ENCODE results near the gene CDC42EP1.
"Not testable (repeated sequence)": the region's sequence is repeated elsewhere in the genome, so short reads cannot be mapped to it uniquely, and the experiment has no call there.

CDC42EP1 gene

GRCh38 chr22:37581504-37581903 lies 21.2 kb downstream of the CDC42EP1 start:
- no peak for DNase-seq (ENCODE audit: low read depth, low spot score)

GRCh38 chr22:37582526-37582925 lies 22.2 kb downstream of the CDC42EP1 start:
- DNase-seq (ENCODE audit: low read depth, low spot score), result no peak

- no peak for DNase-seq (ENCODE audit: low read depth, low spot score)
Measured at GRCh38 chr22:37588546-37589215, 28.4 kb downstream of the CDC42EP1 start.

- DNase-seq (ENCODE audit: low read depth, low spot score), result no peak
Measured at GRCh38 chr22:37589636-37590035, 29.4 kb downstream of the CDC42EP1 start.

GRCh38 chr22:37591081-37591480 lies 30.8 kb downstream of the CDC42EP1 start:
- not testable (repeated sequence) for DNase-seq (ENCODE audit: low read depth, low spot score)

GRCh38 chr22:37591823-37592404 lies 31.6 kb downstream of the CDC42EP1 start:
- no peak for DNase-seq (ENCODE audit: low read depth, low spot score)

- DNase-seq (ENCODE audit: low read depth, low spot score), result no peak
Measured at GRCh38 chr22:37594237-37594636, 34.0 kb downstream of the CDC42EP1 start.

- DNase-seq (ENCODE audit: low read depth, low spot score), result no peak
Measured at GRCh38 chr22:37599153-37599552, 38.9 kb downstream of the CDC42EP1 start.

GRCh38 chr22:37601203-37601539 lies 40.9 kb downstream of the CDC42EP1 start:
- DNase-seq (ENCODE audit: low read depth, low spot score), result no peak

- peak; percentile 96 for DNase-seq (ENCODE audit: low read depth, low spot score)
Measured at GRCh38 chr22:37601540-37602442, 41.5 kb downstream of the CDC42EP1 start.

- DNase-seq (ENCODE audit: low read depth, low spot score), result not testable (repeated sequence)
Measured at GRCh38 chr22:37602546-37603277, 42.4 kb downstream of the CDC42EP1 start.

GRCh38 chr22:37604074-37604473 lies 43.8 kb downstream of the CDC42EP1 start:
- DNase-seq (ENCODE audit: low read depth, low spot score), result no peak

- DNase-seq (ENCODE audit: low read depth, low spot score), result no peak
Measured at GRCh38 chr22:37604875-37605274, 44.6 kb downstream of the CDC42EP1 start.

GRCh38 chr22:37607010-37607934 lies 47.0 kb downstream of the CDC42EP1 start:
- peak; percentile 83 for DNase-seq (ENCODE audit: low read depth, low spot score)

GRCh38 chr22:37607935-37608476 lies 47.7 kb downstream of the CDC42EP1 start:
- no peak for DNase-seq (ENCODE audit: low read depth, low spot score)

- DNase-seq (ENCODE audit: low read depth, low spot score), result peak; percentile 94
Measured at GRCh38 chr22:37608477-37609239, 48.4 kb downstream of the CDC42EP1 start, which contains the start of gene GGA1. TSS of gene GGA1 (plus strand) at chr22:37608834. CDS start at chr22:37608861, 27 bp downstream.

GRCh38 chr22:37609240-37610152 lies 49.2 kb downstream of the CDC42EP1 start:
- DNase-seq (ENCODE audit: low read depth, low spot score), result no peak

- not testable (repeated sequence) for DNase-seq (ENCODE audit: low read depth, low spot score)
Measured at GRCh38 chr22:37610153-37610475, 49.8 kb downstream of the CDC42EP1 start.

Measured in iPS DF 19.7 (cell line).